Liver (tissue), 9 donors: Measurements from ENCODE around the gene MBOAT1. TPM values are rescaled to one million over a fixed set of nuclear protein-coding genes. Genes with fewer than 3 reads are reported as not detected.

Experiments used
- DNase-seq: peaks from one replicate; pipeline ENCODE4 v3.0.0-alpha.2; 2017; ENCODE audit warnings: low spot score
- H3K27ac ChIP-seq, 2 donors: one replicate each; pipeline ENCODE4 v1.7.0; 2013; ENCODE audit warnings: inconsistent platforms in 2 of 2, low read length in 2 of 2, control low read depth in 1 of 2, low read depth in 1 of 2, mild to moderate bottlenecking in 1 of 2
- H3K27me3 ChIP-seq, 4 donors: one replicate each; pipeline versions ENCODE4 v1.6.1 to v1.7.0; 2013; ENCODE audit warnings: low read length in 3 of 4, inconsistent platforms in 1 of 4, mild to moderate bottlenecking in 1 of 4, moderate library complexity in 1 of 4; ENCODE audit not compliant: control insufficient read depth in 4 of 4, insufficient read depth in 4 of 4
- H3K36me3 ChIP-seq, 4 donors: one replicate each; pipeline versions ENCODE4 v1.6.1 to v1.7.0; 2013; ENCODE audit warnings: low read length in 3 of 4, mild to moderate bottlenecking in 3 of 4, low read depth in 1 of 4, moderate library complexity in 1 of 4; ENCODE audit not compliant: control insufficient read depth in 4 of 4, insufficient read depth in 3 of 4
- H3K4me1 ChIP-seq, 4 donors: one replicate each; pipeline versions ENCODE4 v1.6.1 to v1.7.0; 2013; ENCODE audit warnings: low read length in 3 of 4, mild to moderate bottlenecking in 3 of 4, moderate library complexity in 1 of 4; ENCODE audit not compliant: control insufficient read depth in 4 of 4, insufficient read depth in 4 of 4
- H3K4me3 ChIP-seq, 3 donors: one replicate each; pipeline versions ENCODE4 v1.6.1 to v1.7.0; 2013; ENCODE audit warnings: low read length in 3 of 3, control low read depth in 1 of 3, low read depth in 1 of 3, mild to moderate bottlenecking in 1 of 3
- H3K9ac ChIP-seq, 2 donors: one replicate each; pipeline ENCODE4 v1.7.0; 2013; ENCODE audit warnings: low read length in 2 of 2, mild to moderate bottlenecking in 2 of 2, moderate library complexity in 2 of 2, control low read depth in 1 of 2, low read depth in 1 of 2
- H3K9me3 ChIP-seq, 4 donors: one replicate each; pipeline versions ENCODE4 v1.6.1 to v1.7.0; 2013; ENCODE audit warnings: low read length in 3 of 4; ENCODE audit not compliant: control insufficient read depth in 4 of 4
- ATF3 ChIP-seq: IDR thresholded peaks from 2 replicates; pipeline ENCODE4 v1.6.1; 2016; ENCODE audit warnings: antibody characterized with exemption
- CTCF ChIP-seq: fragments of 150-350 bp; IDR thresholded peaks from 2 replicates; pipeline ENCODE4 v1.5.1; 2017; ENCODE audit warnings: improper control_type of control experiment, low read depth, low read length; ENCODE audit not compliant: missing input control
- EGR1 ChIP-seq, 2 donors: IDR thresholded peaks; 2 replicates each; pipeline ENCODE4 v1.6.1; 2016 to 2018; ENCODE audit warnings: antibody characterized with exemption in 2 of 2, low read depth in 2 of 2
- FOXA1 ChIP-seq: IDR thresholded peaks from 2 replicates; pipeline ENCODE4 v1.6.1; 2016; ENCODE audit warnings: antibody characterized with exemption
- FOXA2 ChIP-seq: IDR thresholded peaks from 2 replicates; pipeline ENCODE4 v1.6.1; 2016; ENCODE audit warnings: antibody characterized with exemption
- GABPA ChIP-seq, 2 donors: IDR thresholded peaks in 1 of 2; conservative IDR thresholded peaks in 1 of 2; 2 replicates each; pipeline ENCODE4 v1.6.1; 2016; ENCODE audit warnings: antibody characterized with exemption in 2 of 2, mild to moderate bottlenecking in 1 of 2, moderate library complexity in 1 of 2
- HNF4A ChIP-seq, 2 donors: conservative IDR thresholded peaks; 2 replicates each; pipeline ENCODE4 v1.6.1; 2016; ENCODE audit warnings: antibody characterized with exemption in 2 of 2, mild to moderate bottlenecking in 2 of 2
- HNF4G ChIP-seq: IDR thresholded peaks from 2 replicates; pipeline ENCODE4 v1.6.1; 2016; ENCODE audit warnings: antibody characterized with exemption
- NR2F2 ChIP-seq: IDR thresholded peaks from 2 replicates; pipeline ENCODE4 v1.6.1; 2016; ENCODE audit warnings: antibody characterized with exemption
- REST ChIP-seq: IDR thresholded peaks from 2 replicates; pipeline ENCODE4 v1.6.1; 2016; ENCODE audit warnings: antibody characterized with exemption, mild to moderate bottlenecking
- RXRA ChIP-seq, 2 donors: IDR thresholded peaks; 2 replicates each; pipeline ENCODE4 v1.6.1; 2017 to 2018; ENCODE audit warnings: antibody characterized with exemption in 2 of 2, mild to moderate bottlenecking in 1 of 2
- SP1 ChIP-seq: IDR thresholded peaks from 2 replicates; pipeline ENCODE4 v1.6.1; 2018; ENCODE audit warnings: antibody characterized with exemption, mild to moderate bottlenecking
- TAF1 ChIP-seq: conservative IDR thresholded peaks from 2 replicates; pipeline ENCODE4 v1.6.1; 2016; ENCODE audit warnings: antibody characterized with exemption, mild to moderate bottlenecking
- YY1 ChIP-seq: IDR thresholded peaks from 2 replicates; pipeline ENCODE4 v1.6.1; 2016; ENCODE audit warnings: antibody characterized with exemption, mild to moderate bottlenecking
- ZBTB33 ChIP-seq: IDR thresholded peaks from 2 replicates; pipeline ENCODE4 v1.6.1; 2016; ENCODE audit warnings: antibody characterized with exemption
- WGBS: extraction: QIAGEN DNeasy Blood & Tissue Kit; methylation state at CpG from one replicate; pipeline ENCODE4 v1.1.7; 2013; 5-methylcytosine and 5-hydroxymethylcytosine counted together
- polyA plus RNA-seq, 2 donors: library from polyadenylated mRNA; stranded (reverse) in 1 of 2; unstranded in 1 of 2; fragments of 200-250 nt in 1 of 2; fragments of >200 nt in 1 of 2; fragmentation: Nextera tagmentation in 1 of 2; extraction: Ambion mirVana in 1 of 2; gene quantifications; one replicate each; pipeline versions ENCODE4 v1.2.1 to v1.2.3, GENCODE V29; 2013 to 2015
- total RNA-seq, 2 donors: library from RNA; depleted of rRNA; stranded (reverse); fragments of >200 nt; gene quantifications; one replicate each; pipeline ENCODE4 v1.2.3, GENCODE V29; 2014
- donor health status: healthy.
- donor health status: healthy.
- donor health status: healthy.
- donor health status: healthy.
- donor health status: healthy.

MBOAT1 gene
- total and polyA plus RNA-seq, 4 donors, result 1.2 to 9.3 (median 3.3) TPM

GRCh38 chr6:20210158-20210557, 2.1 kb downstream of the MBOAT1 start:
- no peaks in the 10 kb centered on the region for H3K27me3 ChIP-seq
- H3K9ac ChIP-seq, result no peak overlapping the region
- no peaks in the 10 kb centered on the region for H3K9me3 ChIP-seq
- no peak overlapping the region for H3K27ac ChIP-seq
- H3K4me1 ChIP-seq, result peaks cover 3 to 20% (median 6%) of the 10 kb centered on the region in 4 donors
- no peak for TF ChIP-seq REST
- no peak for TF ChIP-seq NR2F2
- TF ChIP-seq ATF3, result no peak
- no peak for TF ChIP-seq HNF4A (conservative IDR thresholded peaks at IDR 0.05)
- no peak for TF ChIP-seq FOXA1
- no peak for TF ChIP-seq EGR1 (IDR thresholded peaks at IDR 0.05; ENCODE audit: low read depth in 2 of 2)
- no peak for TF ChIP-seq RXRA (IDR thresholded peaks at IDR 0.05)
- TF ChIP-seq ZBTB33, result no peak
- TF ChIP-seq SP1, result no peak
- TF ChIP-seq TAF1, result no peak
- TF ChIP-seq CTCF, result no peak
- no peak for TF ChIP-seq HNF4G
- TF ChIP-seq GABPA (IDR thresholded peaks at IDR 0.05 in 1 of 2, conservative IDR thresholded peaks at IDR 0.05 in 1 of 2), result no peak
- TF ChIP-seq FOXA2, result no peak
- DNase-seq, result no peak
- H3K36me3 ChIP-seq, result no peaks in the 10 kb centered on the region
- WGBS, result 81% methylated on average over 3 of the region's 3 CpGs
- H3K4me3 ChIP-seq, result no peak overlapping the region

- no peaks in the 10 kb centered on the region for H3K36me3 ChIP-seq
- no peaks in the 10 kb centered on the region for H3K27me3 ChIP-seq
- H3K4me3 ChIP-seq, result no peak overlapping the region
- WGBS, result 83% methylated on average over 2 of the region's 2 CpGs
- no peak overlapping the region for H3K27ac ChIP-seq
- H3K4me1 ChIP-seq, result peaks cover 3 to 20% (median 6%) of the 10 kb centered on the region in 4 donors
- DNase-seq, result no peak
- H3K9ac ChIP-seq, result no peak overlapping the region
- TF ChIP-seq YY1, result no peak
- TF ChIP-seq NR2F2, result no peak
- no peak for TF ChIP-seq SP1
- no peak for TF ChIP-seq FOXA1
- TF ChIP-seq ZBTB33, result no peak
- TF ChIP-seq HNF4G, result no peak
- TF ChIP-seq ATF3, result no peak
- TF ChIP-seq RXRA (IDR thresholded peaks at IDR 0.05), result no peak
- TF ChIP-seq CTCF, result no peak
- no peaks in the 10 kb centered on the region for H3K9me3 ChIP-seq
Measured at GRCh38 chr6:20208687-20209378, 3.4 kb downstream of the MBOAT1 start.
